ENCODE data around the gene ZNF536. TPM values are rescaled to one million over a fixed set of nuclear protein-coding genes. Genes with fewer than 3 reads are reported as not detected.
"Not testable (repeated sequence)": the region's sequence is repeated elsewhere in the genome, so short reads cannot be mapped to it uniquely, and the experiment has no call there.

ZNF536 gene
- total RNA-seq, 1 donor from 2014 or later: 22.4 TPM

DNA sequence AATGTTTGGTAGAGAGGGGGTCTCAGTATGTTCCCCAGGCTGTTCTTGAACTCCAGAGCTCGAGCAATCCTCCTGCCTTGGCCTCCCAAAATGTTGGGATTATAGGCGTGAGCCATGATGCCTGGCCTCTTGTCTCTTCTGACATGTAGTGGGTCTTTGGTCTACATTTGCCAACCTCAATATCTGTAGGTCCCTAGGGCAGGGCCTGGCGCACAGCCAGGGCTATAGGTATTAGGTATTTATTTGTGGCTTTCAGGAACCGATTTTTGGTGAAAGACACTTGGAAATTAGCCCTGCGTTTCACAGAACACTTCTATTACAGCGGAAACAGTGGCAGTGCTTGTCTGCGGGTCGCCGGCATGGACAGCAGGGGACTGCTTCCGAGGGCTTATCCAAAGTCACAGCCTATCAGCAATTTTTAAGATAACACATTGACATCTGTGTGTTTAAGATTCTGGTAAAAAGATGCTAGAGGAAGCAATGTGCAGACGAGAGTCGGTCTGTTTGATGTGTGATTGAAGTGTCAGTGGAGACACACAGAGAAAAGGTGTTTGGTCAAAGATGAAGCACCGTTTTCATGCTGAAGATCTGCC lies 14.5 kb downstream of the ZNF536 start:
- DNase-seq (ENCODE audit: low spot score in 2 of 2): no peak
- FAIRE-seq: no peak

- DNase-seq (ENCODE audit: low spot score in 2 of 2) (no peak), FAIRE-seq (no peak)
These were observed 15.3 kb downstream of the ZNF536 start for GRCh38 chr19:30387311-30388115.

DNA sequence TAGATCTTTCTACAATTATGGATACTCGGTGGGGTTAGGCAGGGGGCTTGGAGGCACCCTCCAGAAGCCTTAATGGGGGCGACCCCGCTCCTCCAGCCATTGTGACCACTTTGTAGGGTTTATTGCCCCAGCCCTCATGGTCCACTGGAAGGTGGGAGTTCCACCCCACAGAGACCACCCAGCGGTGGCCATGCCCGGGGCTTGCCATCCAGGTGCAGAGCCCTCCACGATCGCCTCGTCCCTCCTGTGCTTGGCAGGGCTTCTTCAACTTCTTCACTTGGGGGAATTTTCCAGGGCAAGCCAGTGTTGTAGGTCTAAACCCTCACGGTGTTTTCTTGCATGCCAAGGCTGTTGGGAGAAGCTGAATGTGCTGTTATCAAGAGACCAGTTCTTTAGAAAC lies 16.1 kb downstream of the ZNF536 start:
- FAIRE-seq (no peak), DNase-seq (ENCODE audit: low spot score in 2 of 2) (no peak)

DNA sequence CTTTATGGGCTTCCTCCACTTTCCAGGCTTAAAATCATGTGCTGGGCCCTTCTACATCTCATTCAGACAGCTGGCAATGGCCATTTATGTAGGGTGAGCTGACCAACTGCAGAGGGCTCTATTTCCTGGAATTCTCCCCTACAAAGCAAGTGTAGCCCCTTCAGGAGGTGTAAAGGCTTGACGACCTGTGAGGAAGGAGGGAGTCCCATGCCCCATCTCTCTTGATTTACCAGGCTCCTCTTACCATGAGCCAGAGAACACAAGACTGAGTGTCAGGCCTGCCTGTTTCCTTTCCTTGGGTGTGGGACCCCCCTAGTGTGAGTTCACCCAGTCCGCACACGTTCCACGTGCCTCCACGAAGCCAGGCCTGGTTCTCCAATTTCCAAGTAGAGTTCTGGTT lies 16.6 kb downstream of the ZNF536 start:
- FAIRE-seq (no peak), DNase-seq (ENCODE audit: low spot score in 2 of 2) (no peak)

- no peak for DNase-seq (ENCODE audit: low spot score in 2 of 2)
- no peak for FAIRE-seq
These were observed 18.3 kb downstream of the ZNF536 start for GRCh38 chr19:30390356-30390988.

DNA sequence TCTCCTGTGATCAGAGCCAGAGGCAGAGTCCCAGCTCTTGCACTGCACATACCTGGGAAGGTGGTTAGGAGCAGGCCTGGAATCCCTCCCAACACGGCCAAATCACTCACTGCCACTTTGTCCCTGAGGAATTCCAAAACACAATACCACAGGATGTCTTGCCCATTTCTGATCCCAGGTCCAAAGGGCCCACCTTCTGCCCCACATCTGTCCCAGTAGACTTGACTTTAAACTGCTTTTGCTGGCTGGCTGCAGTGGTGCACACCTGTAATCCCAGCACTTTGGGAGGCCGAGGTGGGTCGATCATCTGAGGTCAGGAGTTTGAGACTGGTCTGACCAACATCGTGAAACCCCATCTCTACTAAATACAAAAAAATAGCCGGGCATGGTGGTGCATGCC lies 18.9 kb downstream of the ZNF536 start:
- FAIRE-seq: no peak

GRCh38 chr19:30391554-30392551 lies 19.7 kb downstream of the ZNF536 start:
- FAIRE-seq (no peak), DNase-seq (ENCODE audit: low spot score in 2 of 2) (no peak)

More for the DNA sequence above, 18.9 kb downstream of the ZNF536 start:
- no peak for DNase-seq (ENCODE audit: low spot score in 2 of 2)

- DNase-seq (ENCODE audit: low spot score in 2 of 2) (no peak), FAIRE-seq (no peak)
These were observed 20.9 kb downstream of the ZNF536 start for GRCh38 chr19:30393046-30393445.

- DNase-seq (ENCODE audit: low spot score in 2 of 2) (no peak), FAIRE-seq (no peak)
These were observed 21.7 kb downstream of the ZNF536 start for GRCh38 chr19:30393729-30394480.

GRCh38 chr19:30394481-30395151 lies 22.4 kb downstream of the ZNF536 start:
- FAIRE-seq: no peak
- no peak for DNase-seq (ENCODE audit: low spot score in 2 of 2)

GRCh38 chr19:30395283-30395682 lies 23.1 kb downstream of the ZNF536 start:
- no peak for DNase-seq (ENCODE audit: low spot score in 2 of 2)
- no peak for FAIRE-seq

DNA sequence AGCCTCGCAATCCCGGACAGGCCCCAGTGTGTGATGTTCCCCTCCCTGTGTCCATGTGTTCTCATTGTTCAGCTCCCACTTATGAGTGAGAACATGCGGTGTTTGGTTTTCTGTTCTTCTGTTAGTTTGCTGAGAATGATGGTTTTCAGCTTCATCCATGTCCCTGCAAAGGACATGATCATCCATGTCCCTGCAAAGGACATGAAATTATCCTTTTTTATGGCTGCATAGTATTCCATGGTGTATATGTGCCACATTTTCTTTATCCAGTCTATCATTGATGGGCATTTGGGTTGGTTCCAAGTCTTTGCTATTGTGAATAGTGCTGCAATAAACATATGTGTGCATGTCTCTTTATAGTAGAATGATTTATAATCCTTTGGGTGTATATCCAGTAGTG lies 26.4 kb downstream of the ZNF536 start:
- FAIRE-seq; DNase-seq (ENCODE audit: low spot score in 2 of 2): not testable (repeated sequence)

DNA sequence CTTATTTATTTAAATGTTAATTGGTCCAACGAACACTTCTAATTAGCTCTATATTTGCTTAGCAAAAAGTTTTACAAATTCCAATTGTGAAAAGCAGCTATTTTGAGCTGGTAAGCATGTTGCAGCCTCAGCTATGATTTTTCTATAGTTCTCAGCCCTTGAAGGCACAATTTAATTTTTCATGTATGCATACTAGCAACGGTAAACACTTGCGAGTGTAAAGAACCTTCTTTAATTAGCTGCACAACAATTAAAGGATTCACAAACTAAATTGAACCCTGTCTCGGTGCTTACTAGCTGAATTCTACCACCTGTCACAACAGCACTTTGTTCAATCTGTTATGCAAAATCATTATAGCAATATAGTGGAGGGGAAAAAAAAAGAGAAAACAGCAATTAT lies 29.8 kb downstream of the ZNF536 start:
- FAIRE-seq: no peak
- DNase-seq (ENCODE audit: low spot score in 2 of 2): no peak

GRCh38 chr19:30402436-30403202 lies 30.4 kb downstream of the ZNF536 start:
- no peak for FAIRE-seq
- DNase-seq (ENCODE audit: low spot score in 2 of 2): no peak

DNA sequence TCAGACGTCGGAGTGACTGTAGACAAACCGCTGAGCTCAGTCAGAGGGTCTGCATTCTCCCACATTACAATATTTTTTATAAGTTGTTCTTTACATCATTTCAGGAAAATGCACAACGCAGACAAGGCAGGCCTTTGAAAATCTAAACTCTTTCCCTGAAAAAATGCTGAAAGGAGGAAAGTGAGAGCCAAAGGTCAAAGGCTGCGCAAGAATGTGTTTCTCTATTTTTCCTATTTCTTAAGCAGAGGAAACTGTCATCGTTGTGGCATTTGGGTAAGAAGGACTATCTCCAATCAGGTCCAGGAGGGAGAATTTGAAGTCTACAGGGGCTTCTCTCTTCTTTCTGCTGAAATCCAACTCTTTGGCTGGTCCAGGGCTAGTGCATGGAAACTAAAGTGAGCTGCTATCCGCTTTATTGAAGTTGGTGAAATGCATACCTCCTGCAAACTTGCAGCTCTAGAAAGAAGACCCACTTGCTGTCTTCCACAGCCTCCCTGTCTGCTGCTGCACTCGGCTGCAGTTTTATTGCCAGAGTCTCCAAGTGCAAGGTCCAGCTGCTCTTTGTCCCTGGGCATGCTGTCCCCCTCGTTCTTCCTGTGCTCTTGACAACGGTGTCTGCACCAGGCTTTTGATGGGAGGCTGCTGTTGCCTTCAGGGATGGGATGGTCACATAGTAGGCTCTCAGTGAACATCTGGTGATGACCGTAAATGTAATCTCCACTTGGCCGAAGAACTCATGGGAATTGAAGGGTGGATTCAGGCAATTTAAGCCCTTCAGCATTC lies 31.2 kb downstream of the ZNF536 start:
- DNase-seq (ENCODE audit: low spot score in 2 of 2) (no peak), FAIRE-seq (no peak)

DNA sequence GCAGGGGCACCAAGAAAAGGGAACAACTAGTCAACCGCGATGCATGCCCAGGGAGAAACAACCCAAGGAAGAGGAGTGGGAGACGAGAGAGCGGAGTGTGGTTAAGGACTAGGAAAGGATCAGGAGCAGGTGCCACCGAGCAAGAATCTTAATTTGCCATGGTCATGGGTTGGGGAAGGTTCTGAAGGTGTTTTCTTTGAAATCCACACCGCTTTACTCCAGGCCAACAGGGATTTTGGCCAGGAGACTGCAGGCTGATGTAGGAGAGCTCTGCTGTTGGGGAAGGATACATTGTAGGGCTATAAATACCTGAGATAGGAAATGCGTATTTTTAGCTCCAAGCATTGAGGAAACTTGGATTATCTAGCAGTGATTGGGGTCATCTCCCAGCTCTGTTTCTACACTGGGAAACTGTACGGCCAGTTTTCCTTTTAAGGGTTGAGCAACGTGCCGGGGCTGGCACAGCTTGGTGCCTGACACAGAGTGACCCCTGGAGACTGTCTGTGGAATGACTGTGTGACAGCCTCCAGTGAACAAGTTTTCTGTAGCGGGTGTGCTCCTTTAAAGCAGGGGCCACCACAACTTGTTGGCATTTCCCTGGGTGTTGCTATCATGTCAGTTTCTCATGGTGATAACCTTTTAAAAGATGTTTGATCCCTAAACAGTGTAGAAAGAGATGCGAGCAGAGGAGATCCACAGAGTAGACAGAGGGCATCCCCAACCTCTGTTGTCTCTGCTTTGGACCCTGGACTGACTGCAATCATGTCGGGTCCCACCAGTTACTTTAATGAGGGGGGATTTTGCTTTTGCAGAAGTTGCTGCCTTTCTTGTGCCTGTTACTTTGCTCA lies 34.3 kb downstream of the ZNF536 start:
- DNase-seq (ENCODE audit: low spot score in 2 of 2): peak; percentile 51 to 53
- no peak for FAIRE-seq

All from frontal cortex (tissue), 4 donors.